BJ (cell line): ENCODE results near the gene MON1A. TPM values are rescaled to one million over a fixed set of nuclear protein-coding genes. Genes with fewer than 3 reads are reported as not detected.
"Not testable (repeated sequence)": the region's sequence is repeated elsewhere in the genome, so short reads cannot be mapped to it uniquely, and the experiment has no call there.

Experiments used
- CTCF ChIA-PET: fragments of 350-600 bp; formaldehyde crosslinking; extraction: SDS; loops from one replicate; lab custom pipeline; 2021; ENCODE audit warnings: antibody characterized with exemption, inconsistent platforms; lab: Yijun Ruan, JAX
- POLR2A ChIA-PET: fragments of 300-600 bp; sonication (Branson Sonifier 250); formaldehyde crosslinking; extraction: SDS; loops from one replicate; lab custom pipeline; 2021; ENCODE audit warnings: antibody characterized with exemption; lab: Charles Lee
- DNase-seq: peaks from one replicate; pipeline ENCODE4 v3.0.0-alpha.2; 2011; ENCODE audit warnings: low read depth
- H3K27me3 ChIP-seq: 2 replicates; pipeline ENCODE4 v1.6.0; 2011; ENCODE audit warnings: low read length; ENCODE audit not compliant: control insufficient read depth, insufficient read depth
- H3K36me3 ChIP-seq: 2 replicates; pipeline ENCODE4 v1.5.1; 2011; ENCODE audit warnings: low read length; ENCODE audit not compliant: control insufficient read depth, insufficient read depth
- H3K4me3 ChIP-seq: 2 replicates; pipeline ENCODE4 v1.5.1; 2011; ENCODE audit warnings: low read depth, mild to moderate bottlenecking, control low read depth, low read length
- CTCF ChIP-seq: IDR thresholded peaks from 2 replicates; pipeline ENCODE4 v1.5.1; 2011; ENCODE audit warnings: low read depth, mild to moderate bottlenecking, control low read depth, inconsistent platforms, low read length, moderate library complexity; ENCODE audit not compliant: insufficient read depth
- polyA plus RNA-seq: library from polyadenylated mRNA; depleted of rRNA; stranded (reverse); fragments of >200 nt; gene quantifications from 2 replicates; pipeline ENCODE4 v1.2.3, GENCODE V29; 2011

MON1A gene
- polyA plus RNA-seq, 1 experiment, result 14.1 TPM

GRCh38 chr3:49940667-49941249 lies 11.1 kb upstream of the MON1A start:
- TF ChIP-seq CTCF, result no peak
- DNase-seq, result no peak
- no peaks in the 10 kb centered on the region for H3K36me3 ChIP-seq
- no peaks in the 10 kb centered on the region for H3K27me3 ChIP-seq
- ChIA-PET POLR2A (interaction anchor here (1.6 kb wide), 1 partner anchor 11 kb away, joined by 9 read pairs; the partner anchor contains the start of gene MON1A), CTCF (interaction anchor here (1.1 to 1.7 kb wide), 2 partner anchors 11 to 15 kb away, joined by 5 to 6 read pairs; partner anchors contain the start of gene MON1A)
- H3K4me3 ChIP-seq, result peak overlapping the region; percentile 92

GRCh38 chr3:49939858-49940666 lies 10.5 kb upstream of the MON1A start, which contains the start of gene RBM6:
Gene RBM6 (plus strand): TSS chr3:49940150. CDS start chr3:49962642, 22,492 bp downstream.
- Histone ChIP-seq H3K27me3 (no peaks in the 10 kb centered on the region), H3K36me3 (no peaks in the 10 kb centered on the region), H3K4me3 (peak within 1 kb of the TSS; percentile 92)
- TF ChIP-seq CTCF, result no peak
- DNase-seq, result peak; percentile 85
- ChIA-PET CTCF (interaction anchor here (0.7 to 1.7 kb wide), 3 partner anchors 10 to 101 kb away, joined by 4 to 6 read pairs (median 5); partner anchors contain the start of gene MON1A), POLR2A (interaction anchor here (0.6 to 1.6 kb wide), 2 partner anchors 9 to 10 kb away, joined by 3 to 9 read pairs; partner anchors contain the start of gene MON1A)

DNA sequence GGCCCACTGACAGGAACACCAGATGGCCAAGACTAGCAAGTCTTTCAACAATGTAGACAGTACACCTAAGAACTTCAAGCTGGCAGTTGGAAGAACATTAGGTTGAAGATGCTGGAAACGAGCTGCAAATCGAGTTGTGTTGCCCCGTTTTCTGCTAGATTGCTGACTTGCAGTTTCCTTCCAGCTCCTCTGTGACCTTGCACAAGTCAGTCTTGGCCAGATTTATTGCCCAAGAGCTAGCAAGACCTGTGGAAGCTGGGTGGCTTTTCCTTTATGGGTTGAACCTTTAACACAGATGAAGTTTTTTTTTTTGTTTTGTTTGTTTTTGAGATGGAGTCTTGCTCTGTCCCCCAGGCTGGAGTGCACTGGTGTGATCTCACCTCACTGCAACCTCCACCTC lies 7.5 kb upstream of the MON1A start:
- CTCF ChIA-PET, result interaction anchor here (0.6 kb wide), 1 partner anchor 20 kb away, joined by 4 read pairs; no protein-coding TSS in a partner anchor
- POLR2A ChIA-PET, result no interaction called here
- Histone ChIP-seq H3K4me3 (no peak overlapping the region), H3K36me3 (no peaks in the 10 kb centered on the region), H3K27me3 (no peaks in the 10 kb centered on the region)
- no peak for TF ChIP-seq CTCF
- DNase-seq, result no peak

DNA sequence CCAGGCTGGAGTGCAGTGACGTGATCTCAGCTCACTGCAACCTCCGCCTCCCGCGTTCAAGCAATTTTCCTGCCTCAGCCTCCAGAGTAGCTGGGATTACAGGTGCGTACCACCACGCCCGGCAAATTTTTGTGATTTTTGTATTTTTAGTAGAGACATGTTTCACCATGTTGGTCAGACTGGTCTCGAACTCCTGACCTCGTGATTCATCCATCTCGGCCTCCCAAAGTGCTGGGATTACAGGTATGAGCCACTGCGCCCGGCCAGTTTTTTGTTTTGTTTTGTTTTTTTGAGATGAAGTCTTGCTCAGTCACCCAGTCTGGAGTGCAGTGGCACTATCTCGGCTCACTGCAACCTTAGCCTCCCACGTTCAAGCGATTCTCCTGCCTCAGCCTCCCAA lies 2.7 kb upstream of the MON1A start:
- DNase-seq, H3K4me3 ChIP-seq, H3K36me3 ChIP-seq, H3K27me3 ChIP-seq, CTCF ChIA-PET, POLR2A ChIA-PET: not testable (repeated sequence)

GRCh38 chr3:49930922-49931321 lies 1.3 kb upstream of the MON1A start:
- POLR2A ChIA-PET, result interaction anchor here (0.6 kb wide), 1 partner anchor 903 kb away, joined by 4 read pairs; no protein-coding TSS in a partner anchor
- no peaks in the 10 kb centered on the region; the same call in 1 of the 2 replicates for H3K36me3 ChIP-seq
- no peak overlapping the region for H3K4me3 ChIP-seq
- no peak for TF ChIP-seq CTCF
- H3K27me3 ChIP-seq, result no peaks in the 10 kb centered on the region
- DNase-seq, result no peak
- CTCF ChIA-PET, result no interaction called here
